NCI-H1105 treated with DMSO at 0.1 percent for 48 hours (cell line): ENCODE measurements around the gene HSD11B2.

ENCODE experiments used
- DNase-seq: peaks from one replicate; lab custom pipeline; 2025; lab: John Stamatoyannopoulos, UW

The HSD11B2 gene

GRCh38 chr16:67396159-67397035, 34.5 kb upstream of the HSD11B2 start:
- peak; percentile 79 for DNase-seq

- no peak for DNase-seq
Observed at GRCh38 chr16:67397036-67397801, 33.7 kb upstream of the HSD11B2 start.

- DNase-seq, result no peak
Observed at GRCh38 chr16:67397812-67398545, 32.9 kb upstream of the HSD11B2 start.

GRCh38 chr16:67398546-67399217, 32.2 kb upstream of the HSD11B2 start:
- DNase-seq, result no peak

GRCh38 chr16:67399218-67399733, 31.6 kb upstream of the HSD11B2 start:
- no peak for DNase-seq

- DNase-seq, result peak; percentile 26
Observed at GRCh38 chr16:67399749-67400704, 30.9 kb upstream of the HSD11B2 start.

- DNase-seq, result no peak
Observed at GRCh38 chr16:67400901-67401300, 30.0 kb upstream of the HSD11B2 start.

- no peak for DNase-seq
Observed at GRCh38 chr16:67403976-67404555, 26.9 kb upstream of the HSD11B2 start.

GRCh38 chr16:67404740-67405226, 26.1 kb upstream of the HSD11B2 start:
- no peak for DNase-seq

GRCh38 chr16:67405336-67405735, 25.6 kb upstream of the HSD11B2 start:
- DNase-seq, result no peak

GRCh38 chr16:67406111-67406971, 24.6 kb upstream of the HSD11B2 start:
- DNase-seq, result no peak

GRCh38 chr16:67407176-67407787, 23.6 kb upstream of the HSD11B2 start:
- no peak for DNase-seq

GRCh38 chr16:67407788-67408452, 23.0 kb upstream of the HSD11B2 start:
- DNase-seq, result no peak

GRCh38 chr16:67409631-67410030, 21.3 kb upstream of the HSD11B2 start:
- DNase-seq, result no peak

- no peak for DNase-seq
Observed at GRCh38 chr16:67411339-67411738, 19.6 kb upstream of the HSD11B2 start.

GRCh38 chr16:67412294-67412693, 18.6 kb upstream of the HSD11B2 start:
- no peak for DNase-seq

GRCh38 chr16:67413978-67414911, 16.7 kb upstream of the HSD11B2 start:
- no peak for DNase-seq
